ENCODE measurements around the gene GOLGB1. TPM values are rescaled to one million over a fixed set of nuclear protein-coding genes. Genes with fewer than 3 reads are reported as not detected.

GOLGB1 gene
- total and polyA plus RNA-seq, 10 of the 15 experiments (the other 5 are each of a cell fraction or from before 2014, with no cell fraction given): 7.4 to 34.5 (median 21.8) TPM

- TF ChIP-seq, protein P1, sequence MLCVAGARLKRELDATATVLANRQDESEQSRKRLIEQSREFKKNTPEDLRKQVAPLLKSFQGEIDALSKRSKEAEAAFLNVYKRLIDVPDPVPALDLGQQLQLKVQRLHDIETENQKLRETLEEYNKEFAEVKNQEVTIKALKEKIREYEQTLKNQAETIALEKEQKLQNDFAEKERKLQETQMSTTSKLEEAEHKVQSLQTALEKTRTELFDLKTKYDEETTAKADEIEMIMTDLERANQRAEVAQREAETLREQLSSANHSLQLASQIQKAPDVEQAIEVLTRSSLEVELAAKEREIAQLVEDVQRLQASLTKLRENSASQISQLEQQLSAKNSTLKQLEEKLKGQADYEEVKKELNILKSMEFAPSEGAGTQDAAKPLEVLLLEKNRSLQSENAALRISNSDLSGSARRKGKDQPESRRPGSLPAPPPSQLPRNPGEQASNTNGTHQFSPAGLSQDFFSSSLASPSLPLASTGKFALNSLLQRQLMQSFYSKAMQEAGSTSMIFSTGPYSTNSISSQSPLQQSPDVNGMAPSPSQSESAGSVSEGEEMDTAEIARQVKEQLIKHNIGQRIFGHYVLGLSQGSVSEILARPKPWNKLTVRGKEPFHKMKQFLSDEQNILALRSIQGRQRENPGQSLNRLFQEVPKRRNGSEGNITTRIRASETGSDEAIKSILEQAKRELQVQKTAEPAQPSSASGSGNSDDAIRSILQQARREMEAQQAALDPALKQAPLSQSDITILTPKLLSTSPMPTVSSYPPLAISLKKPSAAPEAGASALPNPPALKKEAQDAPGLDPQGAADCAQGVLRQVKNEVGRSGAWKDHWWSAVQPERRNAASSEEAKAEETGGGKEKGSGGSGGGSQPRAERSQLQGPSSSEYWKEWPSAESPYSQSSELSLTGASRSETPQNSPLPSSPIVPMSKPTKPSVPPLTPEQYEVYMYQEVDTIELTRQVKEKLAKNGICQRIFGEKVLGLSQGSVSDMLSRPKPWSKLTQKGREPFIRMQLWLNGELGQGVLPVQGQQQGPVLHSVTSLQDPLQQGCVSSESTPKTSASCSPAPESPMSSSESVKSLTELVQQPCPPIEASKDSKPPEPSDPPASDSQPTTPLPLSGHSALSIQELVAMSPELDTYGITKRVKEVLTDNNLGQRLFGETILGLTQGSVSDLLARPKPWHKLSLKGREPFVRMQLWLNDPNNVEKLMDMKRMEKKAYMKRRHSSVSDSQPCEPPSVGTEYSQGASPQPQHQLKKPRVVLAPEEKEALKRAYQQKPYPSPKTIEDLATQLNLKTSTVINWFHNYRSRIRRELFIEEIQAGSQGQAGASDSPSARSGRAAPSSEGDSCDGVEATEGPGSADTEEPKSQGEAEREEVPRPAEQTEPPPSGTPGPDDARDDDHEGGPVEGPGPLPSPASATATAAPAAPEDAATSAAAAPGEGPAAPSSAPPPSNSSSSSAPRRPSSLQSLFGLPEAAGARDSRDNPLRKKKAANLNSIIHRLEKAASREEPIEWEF (IDR thresholded peaks at IDR 0.05; ENCODE audit: insufficient replicate concordance, low read depth, low read length): no peak
- TF ChIP-seq RFX5 (IDR thresholded peaks at IDR 0.05; ENCODE audit: low read depth, low read length) (no peak), ZNF217 (IDR thresholded peaks at IDR 0.05) (no peak), RELA (IDR thresholded peaks at IDR 0.05; ENCODE audit: borderline replicate concordance, partially characterized antibody) (no peak), KDM1A (IDR thresholded peaks at IDR 0.05; ENCODE audit: borderline replicate concordance) (no peak), CBX3 (IDR thresholded peaks at IDR 0.05; ENCODE audit: borderline replicate concordance, low read depth) (no peak), BMI1 (IDR thresholded peaks at IDR 0.05; ENCODE audit: borderline replicate concordance) (no peak), NFXL1 (IDR thresholded peaks at IDR 0.05; ENCODE audit: borderline replicate concordance) (no peak), ZNF592 (IDR thresholded peaks at IDR 0.05) (no peak), NR2C1 (IDR thresholded peaks at IDR 0.05) (no peak), EGR1 (IDR thresholded peaks at IDR 0.05; ENCODE audit: borderline replicate concordance in 1 of 2, low read depth in 2 of 2, low read length in 2 of 2) (no peak), CHD2 (IDR thresholded peaks at IDR 0.05; ENCODE audit: borderline replicate concordance, low read depth, low read length) (no peak), SIX5 (IDR thresholded peaks at IDR 0.05; ENCODE audit: low read depth, low read length, severe bottlenecking) (no peak), MXI1 (IDR thresholded peaks at IDR 0.05; ENCODE audit: low read depth, low read length) (no peak), ZNF384 (IDR thresholded peaks at IDR 0.05; ENCODE audit: borderline replicate concordance, low read depth, low read length) (no peak), DPF2 (IDR thresholded peaks at IDR 0.05) (no peak), POLR2AphosphoS5 (IDR thresholded peaks at IDR 0.05; ENCODE audit: low read length) (no peak), SP1 (IDR thresholded peaks at IDR 0.05; ENCODE audit: low read depth, low read length) (no peak), SPI1 (IDR thresholded peaks at IDR 0.05; ENCODE audit: borderline replicate concordance, insufficient read depth, low read depth, low read length) (peak; percentile 81)
- TF ChIP-seq, protein P2, sequence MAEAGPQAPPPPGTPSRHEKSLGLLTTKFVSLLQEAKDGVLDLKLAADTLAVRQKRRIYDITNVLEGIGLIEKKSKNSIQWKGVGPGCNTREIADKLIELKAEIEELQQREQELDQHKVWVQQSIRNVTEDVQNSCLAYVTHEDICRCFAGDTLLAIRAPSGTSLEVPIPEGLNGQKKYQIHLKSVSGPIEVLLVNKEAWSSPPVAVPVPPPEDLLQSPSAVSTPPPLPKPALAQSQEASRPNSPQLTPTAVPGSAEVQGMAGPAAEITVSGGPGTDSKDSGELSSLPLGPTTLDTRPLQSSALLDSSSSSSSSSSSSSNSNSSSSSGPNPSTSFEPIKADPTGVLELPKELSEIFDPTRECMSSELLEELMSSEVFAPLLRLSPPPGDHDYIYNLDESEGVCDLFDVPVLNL (IDR thresholded peaks at IDR 0.05; ENCODE audit: low read depth, low read length): no peak
These were observed 94.8 kb downstream of the GOLGB1 start (continued) for GRCh38 chr3:121654493-121655385.

Data from GM12878 (cell line).